Endodermal cell (in vitro differentiated cells): ENCODE data around the gene KIF17. TPM values are rescaled to one million over a fixed set of nuclear protein-coding genes. Genes with fewer than 3 reads are reported as not detected.

Source experiments
- DNase-seq: peaks from one replicate; pipeline ENCODE4 v3.0.0-alpha.2; 2017
- H3K27ac ChIP-seq: 2 replicates; pipeline ENCODE4 v1.5.1; 2013; ENCODE audit warnings: mild to moderate bottlenecking, low read depth, low read length, moderate library complexity
- H3K27me3 ChIP-seq: 2 replicates; pipeline ENCODE4 v1.6.1; 2013; ENCODE audit warnings: mild to moderate bottlenecking, low read length, moderate library complexity; ENCODE audit not compliant: insufficient read depth, control insufficient read depth, poor library complexity, severe bottlenecking
- H3K36me3 ChIP-seq: 2 replicates; pipeline ENCODE4 v1.7.0; 2013; ENCODE audit warnings: mild to moderate bottlenecking, low read length, moderate library complexity; ENCODE audit not compliant: control insufficient read depth, insufficient read depth
- H3K4me1 ChIP-seq: one replicate; pipeline ENCODE4 v1.7.0; 2013; ENCODE audit warnings: low read length; ENCODE audit not compliant: control insufficient read depth, insufficient read depth
- H3K4me3 ChIP-seq: 2 replicates; pipeline ENCODE4 v1.5.1; 2013; ENCODE audit warnings: mild to moderate bottlenecking, low read length, moderate library complexity
- H3K9ac ChIP-seq: 2 replicates; pipeline ENCODE4 v1.6.1; 2013; ENCODE audit warnings: mild to moderate bottlenecking, low read length, moderate library complexity; ENCODE audit not compliant: poor library complexity, severe bottlenecking; ENCODE audit errors: extremely low read depth
- H3K9me3 ChIP-seq: 2 replicates; pipeline ENCODE4 v1.6.1; 2013; ENCODE audit warnings: mild to moderate bottlenecking, low read length, moderate library complexity; ENCODE audit not compliant: control insufficient read depth
- H3K27ac Mint-ChIP-seq: 2 replicates; pipeline ENCODE4 v1.8.0; 2020; ENCODE audit warnings: mixed read lengths
- H3K27me3 Mint-ChIP-seq: 2 replicates; pipeline ENCODE4 v1.8.0; 2021; ENCODE audit warnings: mild to moderate bottlenecking, mixed read lengths; ENCODE audit not compliant: insufficient read depth
- H3K36me3 Mint-ChIP-seq: 2 replicates; pipeline ENCODE4 v1.8.0; 2020; ENCODE audit warnings: low read depth, mixed read lengths
- H3K4me1 Mint-ChIP-seq: 2 replicates; pipeline ENCODE4 v1.8.0; 2020; ENCODE audit warnings: mixed read lengths
- H3K4me3 Mint-ChIP-seq: 2 replicates; pipeline ENCODE4 v1.8.0; 2020; ENCODE audit warnings: mild to moderate bottlenecking, moderate library complexity, mixed read lengths
- H3K9me3 Mint-ChIP-seq: 2 replicates; pipeline ENCODE4 v1.8.0; 2020; ENCODE audit warnings: mild to moderate bottlenecking, mixed read lengths
- WGBS, 2 experiments: methylation state at CpG; one replicate each; pipeline versions ENCODE4 v1.1.5 to v1.1.7; 2013; ENCODE audit warnings: missing lambda C conversion rate in 2 of 2, mixed read lengths in 1 of 2; ENCODE audit not compliant: insufficient coverage in 1 of 2, insufficient read length in 1 of 2; 5-methylcytosine and 5-hydroxymethylcytosine counted together
- total RNA-seq, 2 donors: library from RNA; stranded (reverse); fragmentation: NEBNext Ultra II Directional in 1 of 2; extraction: Animal tissue kit (Norgen Biotek cat#: 25700) in 1 of 2; gene quantifications; 2 replicates in 1 of 2; 3 replicates in 1 of 2; pipeline ENCODE4 v1.2.1, GENCODE V29; 2021
- TF ChIP-seq, protein P1 (sequence below): fragments of 200-600 bp; sonication (generic); conservative IDR thresholded peaks from 2 replicates; pipeline ENCODE4 v1.5.0; 2021; ENCODE audit warnings: antibody characterized with exemption, mild to moderate bottlenecking

The KIF17 gene
- total RNA-seq, 2 donors from 2014 or later, result 4.2 to 8.0 TPM

DNA sequence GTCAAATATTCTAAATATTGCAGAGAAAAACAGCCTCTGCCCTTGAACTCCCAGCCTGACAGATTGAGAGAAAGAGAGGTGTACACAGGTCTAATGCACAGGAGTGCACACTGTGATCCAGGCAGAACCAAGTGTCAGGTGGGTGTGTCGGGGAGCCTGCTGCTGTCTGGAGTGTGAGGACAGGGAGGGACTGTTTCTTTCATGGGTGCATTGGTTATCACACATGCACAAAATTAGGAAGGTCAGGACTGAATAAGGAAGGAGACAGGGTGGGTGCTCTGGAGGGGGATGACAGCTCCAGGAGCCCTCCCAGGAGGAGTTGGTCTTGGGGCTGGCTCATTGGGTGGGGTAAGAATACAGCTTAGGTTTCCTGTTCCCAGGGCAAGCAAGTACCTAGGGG lies 97.8 kb downstream of the KIF17 start:
- H3K4me3 ChIP-seq, result no peak overlapping the region
- H3K9me3 ChIP-seq, result no peaks in the 10 kb centered on the region
- 97% methylated on average over 1 of the region's 1 CpG; no CpG with 5 or more reads in 1 of the 2 experiments for WGBS, 2 experiments
- no peaks in the 10 kb centered on the region for H3K4me1 ChIP-seq
- no peak overlapping the region for H3K9ac ChIP-seq
- no peaks in the 10 kb centered on the region for H3K27me3 ChIP-seq
- Mint-ChIP-seq H3K27ac (no peak overlapping the region), H3K4me3 (no peak overlapping the region), H3K27me3 (no peaks in the 10 kb centered on the region), H3K36me3 (peaks cover 5% of the 10 kb centered on the region), H3K4me1 (peaks cover 6% of the 10 kb centered on the region), H3K9me3 (peaks cover 9% of the 10 kb centered on the region)
- no peaks in the 10 kb centered on the region for H3K36me3 ChIP-seq
- DNase-seq, result no peak
- TF ChIP-seq, protein P1, sequence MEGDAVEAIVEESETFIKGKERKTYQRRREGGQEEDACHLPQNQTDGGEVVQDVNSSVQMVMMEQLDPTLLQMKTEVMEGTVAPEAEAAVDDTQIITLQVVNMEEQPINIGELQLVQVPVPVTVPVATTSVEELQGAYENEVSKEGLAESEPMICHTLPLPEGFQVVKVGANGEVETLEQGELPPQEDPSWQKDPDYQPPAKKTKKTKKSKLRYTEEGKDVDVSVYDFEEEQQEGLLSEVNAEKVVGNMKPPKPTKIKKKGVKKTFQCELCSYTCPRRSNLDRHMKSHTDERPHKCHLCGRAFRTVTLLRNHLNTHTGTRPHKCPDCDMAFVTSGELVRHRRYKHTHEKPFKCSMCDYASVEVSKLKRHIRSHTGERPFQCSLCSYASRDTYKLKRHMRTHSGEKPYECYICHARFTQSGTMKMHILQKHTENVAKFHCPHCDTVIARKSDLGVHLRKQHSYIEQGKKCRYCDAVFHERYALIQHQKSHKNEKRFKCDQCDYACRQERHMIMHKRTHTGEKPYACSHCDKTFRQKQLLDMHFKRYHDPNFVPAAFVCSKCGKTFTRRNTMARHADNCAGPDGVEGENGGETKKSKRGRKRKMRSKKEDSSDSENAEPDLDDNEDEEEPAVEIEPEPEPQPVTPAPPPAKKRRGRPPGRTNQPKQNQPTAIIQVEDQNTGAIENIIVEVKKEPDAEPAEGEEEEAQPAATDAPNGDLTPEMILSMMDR, result no peak
- no peak overlapping the region for H3K27ac ChIP-seq

DNA sequence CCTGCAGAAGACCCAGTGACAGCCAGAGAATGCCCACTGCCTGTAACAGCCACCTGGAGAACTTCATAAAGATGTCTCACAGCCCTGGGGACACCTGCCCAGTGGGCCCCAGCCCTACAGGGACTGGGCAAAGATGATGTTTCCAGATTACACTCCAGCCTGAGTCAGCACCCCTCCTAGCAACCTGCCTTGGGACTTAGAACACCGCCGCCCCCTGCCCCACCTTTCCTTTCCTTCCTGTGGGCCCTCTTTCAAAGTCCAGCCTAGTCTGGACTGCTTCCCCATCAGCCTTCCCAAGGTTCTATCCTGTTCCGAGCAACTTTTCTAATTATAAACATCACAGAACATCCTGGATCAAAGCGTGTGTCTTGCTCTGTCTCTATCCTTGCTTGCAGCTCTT lies 99.3 kb downstream of the KIF17 start:
- Mint-ChIP-seq H3K4me3 (no peak overlapping the region), H3K9me3 (peaks cover 2% of the 10 kb centered on the region), H3K27me3 (no peaks in the 10 kb centered on the region), H3K36me3 (peaks cover 5% of the 10 kb centered on the region), H3K27ac (no peak overlapping the region), H3K4me1 (peaks cover 6% of the 10 kb centered on the region)
- no peak for DNase-seq
- Histone ChIP-seq H3K27me3 (no peaks in the 10 kb centered on the region), H3K36me3 (no peaks in the 10 kb centered on the region), H3K4me3 (no peak overlapping the region), H3K9ac (no peak overlapping the region), H3K9me3 (no peaks in the 10 kb centered on the region), H3K27ac (no peak overlapping the region), H3K4me1 (no peaks in the 10 kb centered on the region)
- WGBS, 2 experiments, result 87 to 100% methylated on average over 1 to 4 of the region's 4 CpGs
- TF ChIP-seq, protein P1, result no peak

GRCh38 chr1:20616847-20617487 lies 100.8 kb downstream of the KIF17 start:
- Histone ChIP-seq H3K4me3 (no peak overlapping the region), H3K27ac (no peak overlapping the region), H3K27me3 (no peaks in the 10 kb centered on the region), H3K9ac (no peak overlapping the region), H3K36me3 (no peaks in the 10 kb centered on the region), H3K9me3 (no peaks in the 10 kb centered on the region), H3K4me1 (no peaks in the 10 kb centered on the region)
- DNase-seq, result no peak
- Mint-ChIP-seq H3K36me3 (peaks cover 7% of the 10 kb centered on the region), H3K27ac (peak overlapping the region; percentile 9), H3K4me3 (no peak overlapping the region), H3K4me1 (peaks cover 5% of the 10 kb centered on the region), H3K27me3 (no peaks in the 10 kb centered on the region), H3K9me3 (no peaks in the 10 kb centered on the region)
- WGBS, 2 experiments, result 92% methylated on average over 2 to 3 of the region's 3 CpGs
- TF ChIP-seq, protein P1, result no peak
